A549 (cell line): ENCODE results near the gene UMAD1.

Experiments
- CBX2 ChIP-seq: fragments of 200-600 bp; sonication (generic); IDR thresholded peaks from 2 replicates; pipeline ENCODE4 v1.6.1; 2016; ENCODE audit warnings: low read depth, mild to moderate bottlenecking, borderline replicate concordance
- CEBPB ChIP-seq, 2 experiments: fragments of >200 bp in 1 of 2; sonication (Bioruptor Twin) in 1 of 2; formaldehyde crosslinking in 1 of 2; IDR thresholded peaks; 2 replicates each; pipeline ENCODE4 v1.6.1; 2012 to 2016
- CHD4 ChIP-seq: fragments of 200-600 bp; sonication (generic); IDR thresholded peaks from 2 replicates; pipeline ENCODE4 v1.6.1; 2016; ENCODE audit warnings: antibody characterized with exemption, mild to moderate bottlenecking, borderline replicate concordance
- HDAC2 ChIP-seq: fragments of 200-600 bp; sonication (generic); IDR thresholded peaks from 2 replicates; pipeline ENCODE4 v1.6.1; 2016
- NPAS2 ChIP-seq: fragments of 250-450 bp; sonication (Bioruptor Pico); IDR thresholded peaks from 2 replicates; pipeline ENCODE4 v1.8.0; 2022; ENCODE audit warnings: mild to moderate bottlenecking, moderate library complexity, borderline replicate concordance
- PHF8 ChIP-seq: fragments of 200-600 bp; sonication (generic); IDR thresholded peaks from 2 replicates; pipeline ENCODE4 v1.6.1; 2016; ENCODE audit warnings: low read depth, mild to moderate bottlenecking, antibody characterized with exemption, moderate library complexity, borderline replicate concordance
- POLR2A ChIP-seq: IDR thresholded peaks from 2 replicates; pipeline ENCODE4 v1.6.1; 2012; ENCODE audit warnings: mild to moderate bottlenecking, low read length
- POLR2AphosphoS2 ChIP-seq: conservative IDR thresholded peaks from 2 replicates; pipeline ENCODE4 v1.6.1; 2012; ENCODE audit warnings: low read length, improper control_type of control experiment, inconsistent platforms
- TF ChIP-seq, protein P1 (sequence below): fragments of >200 bp; sonication (Bioruptor Twin); formaldehyde crosslinking; IDR thresholded peaks from 3 replicates; pipeline ENCODE4 v1.5.1; 2016
- TF ChIP-seq, protein P2 (sequence below): fragments of 200-600 bp; sonication (generic); IDR thresholded peaks from 2 replicates; pipeline ENCODE4 v1.6.1; 2016; ENCODE audit warnings: antibody characterized with exemption, mild to moderate bottlenecking, moderate library complexity
- TF ChIP-seq, protein P3 (sequence below): fragments of 250-450 bp; sonication (Bioruptor Pico); IDR thresholded peaks from 2 replicates; pipeline ENCODE4 v1.5.0; 2021; ENCODE audit warnings: mild to moderate bottlenecking, moderate library complexity, borderline replicate concordance

DNA sequence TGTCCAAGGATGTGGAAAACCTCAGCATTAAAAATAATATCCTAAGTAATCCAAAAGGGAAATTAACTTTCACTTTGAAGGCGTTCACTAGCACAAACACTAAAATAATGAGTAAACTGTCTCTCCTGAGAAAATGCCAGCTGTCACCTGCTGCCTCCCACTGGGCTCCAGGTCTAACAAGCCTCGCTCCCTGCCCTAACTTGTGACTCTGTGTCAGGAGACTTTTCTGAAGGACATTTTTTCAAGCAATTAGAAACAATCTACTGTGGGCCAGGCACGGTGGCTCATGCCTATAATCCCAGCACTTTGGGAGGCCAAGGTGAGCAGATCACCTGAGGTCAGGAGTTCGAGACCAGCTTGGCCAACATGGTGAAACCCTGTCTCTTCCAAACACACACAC is 255.2 kb downstream of the UMAD1 start:
- TF ChIP-seq HDAC2 (no peak), POLR2A (no peak), NPAS2 (CRISPR knock-in tag) (no peak), CEBPB (IDR thresholded peaks at IDR 0.05) (no peak), CHD4 (no peak), CBX2 (no peak), PHF8 (no peak), POLR2AphosphoS2 (no peak)
- TF ChIP-seq, protein P1, sequence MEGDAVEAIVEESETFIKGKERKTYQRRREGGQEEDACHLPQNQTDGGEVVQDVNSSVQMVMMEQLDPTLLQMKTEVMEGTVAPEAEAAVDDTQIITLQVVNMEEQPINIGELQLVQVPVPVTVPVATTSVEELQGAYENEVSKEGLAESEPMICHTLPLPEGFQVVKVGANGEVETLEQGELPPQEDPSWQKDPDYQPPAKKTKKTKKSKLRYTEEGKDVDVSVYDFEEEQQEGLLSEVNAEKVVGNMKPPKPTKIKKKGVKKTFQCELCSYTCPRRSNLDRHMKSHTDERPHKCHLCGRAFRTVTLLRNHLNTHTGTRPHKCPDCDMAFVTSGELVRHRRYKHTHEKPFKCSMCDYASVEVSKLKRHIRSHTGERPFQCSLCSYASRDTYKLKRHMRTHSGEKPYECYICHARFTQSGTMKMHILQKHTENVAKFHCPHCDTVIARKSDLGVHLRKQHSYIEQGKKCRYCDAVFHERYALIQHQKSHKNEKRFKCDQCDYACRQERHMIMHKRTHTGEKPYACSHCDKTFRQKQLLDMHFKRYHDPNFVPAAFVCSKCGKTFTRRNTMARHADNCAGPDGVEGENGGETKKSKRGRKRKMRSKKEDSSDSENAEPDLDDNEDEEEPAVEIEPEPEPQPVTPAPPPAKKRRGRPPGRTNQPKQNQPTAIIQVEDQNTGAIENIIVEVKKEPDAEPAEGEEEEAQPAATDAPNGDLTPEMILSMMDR: no peak
- TF ChIP-seq, protein P2, sequence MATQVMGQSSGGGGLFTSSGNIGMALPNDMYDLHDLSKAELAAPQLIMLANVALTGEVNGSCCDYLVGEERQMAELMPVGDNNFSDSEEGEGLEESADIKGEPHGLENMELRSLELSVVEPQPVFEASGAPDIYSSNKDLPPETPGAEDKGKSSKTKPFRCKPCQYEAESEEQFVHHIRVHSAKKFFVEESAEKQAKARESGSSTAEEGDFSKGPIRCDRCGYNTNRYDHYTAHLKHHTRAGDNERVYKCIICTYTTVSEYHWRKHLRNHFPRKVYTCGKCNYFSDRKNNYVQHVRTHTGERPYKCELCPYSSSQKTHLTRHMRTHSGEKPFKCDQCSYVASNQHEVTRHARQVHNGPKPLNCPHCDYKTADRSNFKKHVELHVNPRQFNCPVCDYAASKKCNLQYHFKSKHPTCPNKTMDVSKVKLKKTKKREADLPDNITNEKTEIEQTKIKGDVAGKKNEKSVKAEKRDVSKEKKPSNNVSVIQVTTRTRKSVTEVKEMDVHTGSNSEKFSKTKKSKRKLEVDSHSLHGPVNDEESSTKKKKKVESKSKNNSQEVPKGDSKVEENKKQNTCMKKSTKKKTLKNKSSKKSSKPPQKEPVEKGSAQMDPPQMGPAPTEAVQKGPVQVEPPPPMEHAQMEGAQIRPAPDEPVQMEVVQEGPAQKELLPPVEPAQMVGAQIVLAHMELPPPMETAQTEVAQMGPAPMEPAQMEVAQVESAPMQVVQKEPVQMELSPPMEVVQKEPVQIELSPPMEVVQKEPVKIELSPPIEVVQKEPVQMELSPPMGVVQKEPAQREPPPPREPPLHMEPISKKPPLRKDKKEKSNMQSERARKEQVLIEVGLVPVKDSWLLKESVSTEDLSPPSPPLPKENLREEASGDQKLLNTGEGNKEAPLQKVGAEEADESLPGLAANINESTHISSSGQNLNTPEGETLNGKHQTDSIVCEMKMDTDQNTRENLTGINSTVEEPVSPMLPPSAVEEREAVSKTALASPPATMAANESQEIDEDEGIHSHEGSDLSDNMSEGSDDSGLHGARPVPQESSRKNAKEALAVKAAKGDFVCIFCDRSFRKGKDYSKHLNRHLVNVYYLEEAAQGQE: no peak
- TF ChIP-seq, protein P3, sequence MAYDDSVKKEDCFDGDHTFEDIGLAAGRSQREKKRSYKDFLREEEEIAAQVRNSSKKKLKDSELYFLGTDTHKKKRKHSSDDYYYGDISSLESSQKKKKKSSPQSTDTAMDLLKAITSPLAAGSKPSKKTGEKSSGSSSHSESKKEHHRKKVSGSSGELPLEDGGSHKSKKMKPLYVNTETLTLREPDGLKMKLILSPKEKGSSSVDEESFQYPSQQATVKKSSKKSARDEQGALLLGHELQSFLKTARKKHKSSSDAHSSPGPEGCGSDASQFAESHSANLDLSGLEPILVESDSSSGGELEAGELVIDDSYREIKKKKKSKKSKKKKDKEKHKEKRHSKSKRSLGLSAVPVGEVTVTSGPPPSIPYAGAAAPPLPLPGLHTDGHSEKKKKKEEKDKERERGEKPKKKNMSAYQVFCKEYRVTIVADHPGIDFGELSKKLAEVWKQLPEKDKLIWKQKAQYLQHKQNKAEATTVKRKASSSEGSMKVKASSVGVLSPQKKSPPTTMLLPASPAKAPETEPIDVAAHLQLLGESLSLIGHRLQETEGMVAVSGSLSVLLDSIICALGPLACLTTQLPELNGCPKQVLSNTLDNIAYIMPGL (CRISPR knock-in tag): no peak
